Heart right ventricle (tissue), 16 donors: ENCODE data around the gene IRF2BP2. TPM values are rescaled to one million over a fixed set of nuclear protein-coding genes. Genes with fewer than 3 reads are reported as not detected.

Source experiments
- ATAC-seq, 8 donors: fragments of 200-7000 bp; cut with Tn5 transposase; one replicate each; pipeline ENCODE4 v1.9.1; 2020; ENCODE audit warnings: mild to moderate bottlenecking in 8 of 8, moderate library complexity in 8 of 8, moderate number of reproducible peaks in 1 of 8
- DNase-seq, 2 donors: peaks; one replicate each; pipeline ENCODE4 v3.0.0-alpha.2; 2020
- H3K27ac ChIP-seq, 10 donors: fragments of 200-600 bp; sonication (generic) in 2 of 10; one replicate each; pipeline versions ENCODE4 v1.5.0 to v1.8.0; 2020 to 2022; ENCODE audit warnings: mild to moderate bottlenecking in 3 of 10
- H3K27me3 ChIP-seq, 7 donors: fragments of 200-600 bp; one replicate each; pipeline ENCODE4 v1.8.0; 2021 to 2022; ENCODE audit warnings: mild to moderate bottlenecking in 2 of 7
- H3K36me3 ChIP-seq, 9 donors: fragments of 200-600 bp; sonication (generic) in 1 of 9; one replicate each; pipeline versions ENCODE4 v1.5.0 to v1.8.0; 2020 to 2022; ENCODE audit warnings: mild to moderate bottlenecking in 2 of 9
- H3K4me1 ChIP-seq, 9 donors: fragments of 200-600 bp; sonication (generic) in 1 of 9; one replicate each; pipeline versions ENCODE4 v1.5.0 to v1.8.0; 2020 to 2022; ENCODE audit warnings: mild to moderate bottlenecking in 4 of 9
- H3K4me3 ChIP-seq, 10 donors: fragments of 200-600 bp; sonication (generic) in 2 of 10; one replicate each; pipeline versions ENCODE4 v1.5.0 to v1.8.0; 2020 to 2022; ENCODE audit warnings: mild to moderate bottlenecking in 7 of 10, moderate library complexity in 2 of 10
- H3K9me3 ChIP-seq, 11 donors: fragments of 200-600 bp in 10 of 11; sonication (generic) in 2 of 11; one replicate each; pipeline versions ENCODE4 v1.5.0 to v1.8.0; 2013 to 2022; ENCODE audit warnings: mild to moderate bottlenecking in 2 of 11, control low read depth in 1 of 11, moderate library complexity in 1 of 11
- CTCF ChIP-seq, 9 donors: fragments of 200-600 bp; sonication (generic) in 2 of 9; IDR thresholded peaks; one replicate each; pipeline versions ENCODE4 v1.5.0 to v1.8.0; 2021 to 2022; ENCODE audit warnings: antibody characterized with exemption in 9 of 9, mild to moderate bottlenecking in 5 of 9, moderate library complexity in 1 of 9
- WGBS, 2 donors: extraction: QIAGEN DNeasy Blood & Tissue Kit; methylation state at CpG; one replicate each; pipeline ENCODE4 v1.1.7; 2013; ENCODE audit warnings: inconsistent platforms in 1 of 2; 5-methylcytosine and 5-hydroxymethylcytosine counted together
- intact Hi-C, 10 donors: fragments of 100-400 bp; cut with DNase I; formaldehyde crosslinking; loops; one replicate each; pipeline versions ENCODE4 v1.11.1 to v1.14.2; 2022
- polyA plus RNA-seq, 2 donors: library from polyadenylated mRNA; stranded (reverse); fragments of 200-250 nt; gene quantifications; one replicate each; pipeline ENCODE4 v1.2.3, GENCODE V29; 2013
- total RNA-seq, 10 donors: library from RNA; stranded (reverse); fragmentation: NEBNext Ultra II Directional in 3 of 10; extraction: Animal tissue kit (Norgen Biotek cat#: 25700) in 3 of 10; gene quantifications; one replicate each; pipeline versions ENCODE4 v1.2.1 to v1.2.4, GENCODE V29; 2021 to 2023
- donor health status: Arrhythmogenic right ventricular cardiomyopathy.
- donor health status: ischemic (EF 13 %, LVEDD 7.1; RV severe dilation, severe dysfunction).
- donor health status: healthy with polysubstance abuse.
- donor health status: DM: no; HTN: yes; CAD: no.
- donor health status: DM: no; HTN: no; CAD: no.
- donor health status: ischemic (EF 25% LVEDD 6.9; RV normal size, moderate dysfunction).
- donor health status: ischemic (EF 25% LVEDD 5.7; RV mildly dilated, moderate dysfunction).
- donor health status: healthy.
- donor health status: DM: yes; HTN: yes; CAD: no.
- donor health status: Ischemic cardiomyopathy.
- donor health status: ischemic (EF 35%, LVEDD 5.7; RV mildly dilated, moderate dysfunction).
- donor health status: nonischemic (EF 11% LVEDD 7.7; RV severe dilation, severe dysfunction).
- donor health status: DM: yes; HTN: yes; CAD: no.
- donor health status: PGD.
- donor health status: ischemic (EF 29% LVEDD 5.4; RV normal size, mild dysfunction).
- donor health status: nonischemic (EF 23%, LVEDD 6.1; RV moderate dilation, normal function).

The IRF2BP2 gene
- total and polyA plus RNA-seq, 12 donors = 50.6 to 181 (median 101) TPM

GRCh38 chr1:234565132-234565531 is 44.8 kb downstream of the IRF2BP2 start:
- ATAC-seq (no peak), DNase-seq (no peak)
- Histone ChIP-seq H3K4me1 (peaks cover 2 to 20% (median 9%) of the 10 kb centered on the region in 9 donors), H3K9me3 (no peaks in the 10 kb centered on the region), H3K4me3 (no peak overlapping the region), H3K27ac (no peak overlapping the region), H3K36me3 (no peaks in the 10 kb centered on the region), H3K27me3 (no peaks in the 10 kb centered on the region)
- intact Hi-C loops = no loop called here
- no peak for TF ChIP-seq CTCF (IDR thresholded peaks at IDR 0.05)
- WGBS, 2 donors = 93 to 97% methylated on average over 2 of the region's 2 CpGs

GRCh38 chr1:234564035-234565029 is 45.6 kb downstream of the IRF2BP2 start:
- Histone ChIP-seq H3K27me3 (no peaks in the 10 kb centered on the region), H3K36me3 (no peaks in the 10 kb centered on the region), H3K4me1 (peaks cover 0 to 14% (median 9%) of the 10 kb centered on the region in 9 donors), H3K27ac (no peak overlapping the region), H3K9me3 (no peaks in the 10 kb centered on the region), H3K4me3 (no peak overlapping the region)
- intact Hi-C loops = no loop called here
- DNase-seq = no peak
- ATAC-seq = no peak
- WGBS, 2 donors = 86 to 90% methylated on average over 7 of the region's 7 CpGs
- no peak for TF ChIP-seq CTCF (IDR thresholded peaks at IDR 0.05)

GRCh38 chr1:234562334-234562733 is 47.6 kb downstream of the IRF2BP2 start:
- DNase-seq (peak; percentile 31 to 42), ATAC-seq (peak in 6 of 8 donors; percentile 26 to 74 (median 48))
- WGBS, 2 donors = 19 to 31% methylated on average over 7 of the region's 7 CpGs
- Histone ChIP-seq H3K9me3 (no peaks in the 10 kb centered on the region), H3K27me3 (no peaks in the 10 kb centered on the region), H3K27ac (peak overlapping the region in 8 of 10 donors; percentile 12 to 71 (median 48)), H3K4me1 (peaks cover 0 to 14% (median 9%) of the 10 kb centered on the region in 9 donors), H3K4me3 (no peak overlapping the region), H3K36me3 (no peaks in the 10 kb centered on the region)
- TF ChIP-seq CTCF (IDR thresholded peaks at IDR 0.05) = no peak
- intact Hi-C loops = no loop called here

GRCh38 chr1:234561319-234561718 is 48.7 kb downstream of the IRF2BP2 start:
- H3K27ac ChIP-seq = no peak overlapping the region
- H3K9me3 ChIP-seq = no peaks in the 10 kb centered on the region
- no peak for ATAC-seq

More at GRCh38 chr1:234561319-234561718, 48.7 kb downstream of the IRF2BP2 start:
- no peak for TF ChIP-seq CTCF (IDR thresholded peaks at IDR 0.05)
- WGBS, 2 donors = 94% methylated on average over 5 of the region's 5 CpGs
- intact Hi-C loops = no loop called here
- no peak for DNase-seq
- Histone ChIP-seq H3K4me1 (peaks cover 0 to 14% (median 9%) of the 10 kb centered on the region in 9 donors), H3K36me3 (no peaks in the 10 kb centered on the region), H3K27me3 (no peaks in the 10 kb centered on the region), H3K4me3 (no peak overlapping the region)
